Dendritic cell treated with granulocyte-macrophage colony-stimulating factor and Interleukin-4, amounts not matched to agents 40 ng/mL and 50 ng/mL, for 4 days (primary cell): Measurements from ENCODE around the gene CASK.
"Not testable (repeated sequence)": the region's sequence is repeated elsewhere in the genome, so short reads cannot be mapped to it uniquely, and the experiment has no call there.

Source experiments
- H3K27ac Mint-ChIP-seq: one replicate; pipeline ENCODE4 v1.8.0; 2022; ENCODE audit warnings: mild to moderate bottlenecking, mixed read lengths
- H3K27me3 Mint-ChIP-seq: one replicate; pipeline ENCODE4 v1.8.0; 2022; ENCODE audit warnings: mild to moderate bottlenecking, mixed read lengths
- H3K36me3 Mint-ChIP-seq: one replicate; pipeline ENCODE4 v1.8.0; 2022; ENCODE audit warnings: low read depth, mixed read lengths
- H3K4me1 Mint-ChIP-seq: one replicate; pipeline ENCODE4 v1.8.0; 2022; ENCODE audit warnings: low read depth, mixed read lengths
- H3K4me3 Mint-ChIP-seq: one replicate; pipeline ENCODE4 v1.8.0; 2022; ENCODE audit warnings: mild to moderate bottlenecking, moderate library complexity, mixed read lengths
- H3K9me3 Mint-ChIP-seq: one replicate; pipeline ENCODE4 v1.8.0; 2022; ENCODE audit warnings: mixed read lengths
- intact Hi-C: fragments of 100-400 bp; cut with micrococcal nuclease; formaldehyde crosslinking; loops from one replicate; pipeline ENCODE4 v1.15.0; 2022

The CASK gene

GRCh38 chrX:41723826-41724225 is 199.5 kb downstream of the CASK start, which contains the start of gene GPR82:
Gene GPR82 (plus strand): TSS chrX:41724181. CDS start chrX:41727027, 2,846 bp downstream.
- Mint-ChIP-seq H3K9me3 (peaks cover 8% of the 10 kb centered on the region), H3K4me1 (peaks cover 13% of the 10 kb centered on the region), H3K27ac (no peak within 1 kb of the TSS), H3K4me3 (no peak within 1 kb of the TSS), H3K36me3 (peaks cover 15% of the 10 kb centered on the region), H3K27me3 (no peaks in the 10 kb centered on the region)
- intact Hi-C loops = no loop called here

- intact Hi-C loops = no loop called here
- peaks cover 21% of the 10 kb centered on the region for H3K36me3 Mint-ChIP-seq
- peaks cover 13% of the 10 kb centered on the region for H3K4me1 Mint-ChIP-seq
- no peak overlapping the region for H3K27ac Mint-ChIP-seq
- H3K9me3 Mint-ChIP-seq = peaks cover 8% of the 10 kb centered on the region
- H3K4me3 Mint-ChIP-seq = no peak overlapping the region
- no peaks in the 10 kb centered on the region for H3K27me3 Mint-ChIP-seq
Observed at GRCh38 chrX:41722816-41723618, 200.3 kb downstream of the CASK start.

GRCh38 chrX:41722214-41722613 is 201.1 kb downstream of the CASK start:
- H3K4me3 Mint-ChIP-seq = no peak overlapping the region
- intact Hi-C loops = no loop called here
- peaks cover 13% of the 10 kb centered on the region for H3K9me3 Mint-ChIP-seq
- no peaks in the 10 kb centered on the region for H3K27me3 Mint-ChIP-seq
- H3K27ac Mint-ChIP-seq = no peak overlapping the region
- peaks cover 13% of the 10 kb centered on the region for H3K4me1 Mint-ChIP-seq
- peaks cover 21% of the 10 kb centered on the region for H3K36me3 Mint-ChIP-seq

GRCh38 chrX:41721590-41721989 is 201.8 kb downstream of the CASK start:
- Mint-ChIP-seq H3K4me3 (no peak overlapping the region), H3K27ac (no peak overlapping the region), H3K27me3 (no peaks in the 10 kb centered on the region), H3K4me1 (peaks cover 17% of the 10 kb centered on the region), H3K36me3 (peaks cover 22% of the 10 kb centered on the region), H3K9me3 (peaks cover 19% of the 10 kb centered on the region)
- intact Hi-C loops = no loop called here

GRCh38 chrX:41720125-41720779 is 203.1 kb downstream of the CASK start:
- Mint-ChIP-seq H3K36me3 (peaks cover 22% of the 10 kb centered on the region), H3K27ac (peak overlapping the region; percentile 41), H3K27me3 (no peaks in the 10 kb centered on the region), H3K4me1 (peaks cover 18% of the 10 kb centered on the region), H3K4me3 (no peak overlapping the region), H3K9me3 (peaks cover 21% of the 10 kb centered on the region)
- intact Hi-C loops = no loop called here

- peaks cover 22% of the 10 kb centered on the region for H3K36me3 Mint-ChIP-seq
- peak overlapping the region; percentile 41 for H3K27ac Mint-ChIP-seq
- intact Hi-C loops, H3K27me3 Mint-ChIP-seq, H3K4me3 Mint-ChIP-seq: not testable (repeated sequence)
- peaks cover 21% of the 10 kb centered on the region for H3K9me3 Mint-ChIP-seq
- peaks cover 18% of the 10 kb centered on the region for H3K4me1 Mint-ChIP-seq
Observed at GRCh38 chrX:41719610-41720009, 203.7 kb downstream of the CASK start.

GRCh38 chrX:41718481-41719235 is 204.7 kb downstream of the CASK start:
- Mint-ChIP-seq H3K27ac (peak overlapping the region; percentile 41), H3K9me3 (peaks cover 21% of the 10 kb centered on the region), H3K27me3 (no peaks in the 10 kb centered on the region), H3K36me3 (peaks cover 22% of the 10 kb centered on the region), H3K4me1 (peaks cover 18% of the 10 kb centered on the region), H3K4me3 (no peak overlapping the region)
- intact Hi-C loops = no loop called here

- intact Hi-C loops = no loop called here
- no peak overlapping the region for H3K27ac Mint-ChIP-seq
- H3K4me1 Mint-ChIP-seq = peaks cover 10% of the 10 kb centered on the region
- peaks cover 22% of the 10 kb centered on the region for H3K36me3 Mint-ChIP-seq
- peaks cover 2% of the 10 kb centered on the region for H3K27me3 Mint-ChIP-seq
- H3K9me3 Mint-ChIP-seq = peaks cover 21% of the 10 kb centered on the region
- no peak overlapping the region for H3K4me3 Mint-ChIP-seq
Observed at GRCh38 chrX:41716767-41717473, 206.4 kb downstream of the CASK start.

GRCh38 chrX:41716222-41716621 is 207.1 kb downstream of the CASK start:
- Mint-ChIP-seq H3K27me3 (peaks cover 2% of the 10 kb centered on the region), H3K36me3 (peaks cover 22% of the 10 kb centered on the region), H3K4me1 (peaks cover 14% of the 10 kb centered on the region), H3K4me3 (no peak overlapping the region), H3K9me3 (peaks cover 21% of the 10 kb centered on the region), H3K27ac (no peak overlapping the region)
- intact Hi-C loops = no loop called here

- Mint-ChIP-seq H3K27me3 (peaks cover 2% of the 10 kb centered on the region), H3K27ac (no peak overlapping the region), H3K9me3 (no peaks in the 10 kb centered on the region), H3K4me3 (no peak overlapping the region), H3K4me1 (peaks cover 23% of the 10 kb centered on the region), H3K36me3 (no peaks in the 10 kb centered on the region)
- intact Hi-C loops = no loop called here
Observed at GRCh38 chrX:41711021-41711667, 212.2 kb downstream of the CASK start.

- H3K9me3 Mint-ChIP-seq = no peaks in the 10 kb centered on the region
- H3K27ac Mint-ChIP-seq = no peak overlapping the region
- H3K4me3 Mint-ChIP-seq = no peak overlapping the region
- peaks cover 40% of the 10 kb centered on the region for H3K4me1 Mint-ChIP-seq
- intact Hi-C loops = loop anchor here (5.0 kb wide), 1 partner anchor 151 kb away; no protein-coding TSS in a partner anchor
- H3K27me3 Mint-ChIP-seq = peaks cover 2% of the 10 kb centered on the region
- H3K36me3 Mint-ChIP-seq = no peaks in the 10 kb centered on the region
Observed at GRCh38 chrX:41708486-41708885, 214.9 kb downstream of the CASK start.

- H3K27me3 Mint-ChIP-seq = no peaks in the 10 kb centered on the region
- intact Hi-C loops = loop anchor here (5.0 kb wide), 1 partner anchor 150 kb away; no protein-coding TSS in a partner anchor
- H3K36me3 Mint-ChIP-seq = no peaks in the 10 kb centered on the region
- no peaks in the 10 kb centered on the region for H3K9me3 Mint-ChIP-seq
- peak overlapping the region; percentile 90 for H3K27ac Mint-ChIP-seq
- no peak overlapping the region for H3K4me3 Mint-ChIP-seq
- peaks cover 40% of the 10 kb centered on the region for H3K4me1 Mint-ChIP-seq
Observed at GRCh38 chrX:41707218-41707617, 216.1 kb downstream of the CASK start.
